ENCODE data around the gene HSF4.
A peak's percentile ranks its signal among the peaks of the same experiment; 100 is the strongest.

HSF4 gene

DNA sequence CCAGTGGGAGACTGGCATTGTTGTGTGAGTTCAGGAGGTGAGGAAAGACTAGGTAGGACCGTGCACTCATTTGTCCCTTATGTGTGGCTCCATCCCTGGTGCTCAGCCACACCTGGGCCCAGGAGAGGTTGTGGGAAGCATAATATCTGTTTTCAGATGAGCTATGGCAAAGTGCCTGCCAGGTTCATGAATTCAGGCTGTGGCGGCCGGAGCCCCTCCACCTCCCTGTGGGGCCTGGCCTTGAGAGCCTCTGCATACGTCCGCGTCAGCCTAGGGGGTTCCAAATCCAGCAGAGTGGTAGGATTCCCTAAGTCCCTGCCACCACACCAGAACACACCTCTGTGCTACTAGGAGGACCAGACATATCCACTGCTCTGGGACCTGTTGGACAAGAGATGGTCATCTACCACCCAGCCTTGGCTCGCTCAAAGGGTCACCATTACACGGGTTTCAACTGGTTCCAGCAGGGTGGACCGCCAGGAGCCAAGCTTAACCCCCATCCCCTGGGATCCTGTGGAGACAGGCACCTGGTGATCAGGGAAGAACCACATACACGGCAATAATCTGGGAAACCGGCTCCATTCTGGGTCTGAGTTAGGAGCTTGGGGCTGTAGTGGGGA lies 15.8 kb upstream of the HSF4 start:
- Histone ChIP-seq H3K27me3 (ENCODE audit: control insufficient read depth, insufficient read depth, low read length) (no peaks in the 10 kb centered on the region), H3K9me3 (ENCODE audit: control insufficient read depth, low read length) (no peaks in the 10 kb centered on the region), H3K79me2 (no peaks in the 10 kb centered on the region), H2AFZ (no peak overlapping the region), H3K27ac (no peak overlapping the region), H3K4me1 (peaks cover 6% of the 10 kb centered on the region), H3K36me3 (ENCODE audit: control insufficient read depth, insufficient read depth, low read length) (no peaks in the 10 kb centered on the region), H3K4me2 (ENCODE audit: low read length) (no peak overlapping the region), H3K4me3 (ENCODE audit: low read depth, low read length) (no peak overlapping the region), H3K9ac (no peak overlapping the region)
- TF ChIP-seq, protein P1, sequence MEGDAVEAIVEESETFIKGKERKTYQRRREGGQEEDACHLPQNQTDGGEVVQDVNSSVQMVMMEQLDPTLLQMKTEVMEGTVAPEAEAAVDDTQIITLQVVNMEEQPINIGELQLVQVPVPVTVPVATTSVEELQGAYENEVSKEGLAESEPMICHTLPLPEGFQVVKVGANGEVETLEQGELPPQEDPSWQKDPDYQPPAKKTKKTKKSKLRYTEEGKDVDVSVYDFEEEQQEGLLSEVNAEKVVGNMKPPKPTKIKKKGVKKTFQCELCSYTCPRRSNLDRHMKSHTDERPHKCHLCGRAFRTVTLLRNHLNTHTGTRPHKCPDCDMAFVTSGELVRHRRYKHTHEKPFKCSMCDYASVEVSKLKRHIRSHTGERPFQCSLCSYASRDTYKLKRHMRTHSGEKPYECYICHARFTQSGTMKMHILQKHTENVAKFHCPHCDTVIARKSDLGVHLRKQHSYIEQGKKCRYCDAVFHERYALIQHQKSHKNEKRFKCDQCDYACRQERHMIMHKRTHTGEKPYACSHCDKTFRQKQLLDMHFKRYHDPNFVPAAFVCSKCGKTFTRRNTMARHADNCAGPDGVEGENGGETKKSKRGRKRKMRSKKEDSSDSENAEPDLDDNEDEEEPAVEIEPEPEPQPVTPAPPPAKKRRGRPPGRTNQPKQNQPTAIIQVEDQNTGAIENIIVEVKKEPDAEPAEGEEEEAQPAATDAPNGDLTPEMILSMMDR (IDR thresholded peaks at IDR 0.05), result no peak

DNA sequence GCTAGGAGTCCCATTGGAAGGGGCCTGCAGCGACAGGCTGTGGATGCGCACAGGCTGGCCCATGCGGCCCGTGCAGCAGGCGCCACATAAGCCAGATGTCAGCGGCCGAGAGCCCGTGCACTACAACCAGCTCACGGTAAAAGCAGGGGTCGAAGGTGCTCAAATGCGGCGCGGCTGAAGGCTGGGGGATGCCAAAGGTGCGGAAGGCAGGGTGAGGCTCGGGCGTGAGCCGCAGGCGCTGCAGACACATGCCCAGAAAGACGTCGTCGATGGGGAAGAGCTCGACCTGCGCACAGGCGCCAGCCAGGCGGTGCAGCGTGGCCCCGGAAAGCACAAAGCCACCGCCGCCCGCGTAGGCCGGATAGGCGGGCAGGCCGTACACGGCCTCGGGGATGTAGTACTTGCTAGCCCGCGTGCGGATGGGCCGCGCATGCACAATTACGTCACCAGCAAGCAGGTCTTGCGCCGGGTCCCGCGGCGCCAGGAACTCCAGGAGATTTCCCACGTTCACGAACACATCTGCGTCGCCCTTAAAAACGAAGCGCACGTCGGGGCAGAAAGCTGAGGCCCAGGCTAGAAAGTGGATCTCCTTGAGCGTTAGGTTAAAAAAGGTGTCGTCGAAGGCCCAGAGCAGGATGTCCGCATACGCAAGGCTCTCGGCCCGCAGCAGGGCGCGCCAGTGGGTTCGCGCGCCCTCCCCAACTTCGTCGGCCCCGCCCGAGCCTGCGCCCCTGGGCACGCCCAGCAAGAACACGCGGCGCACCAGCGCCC lies 15.1 kb upstream of the HSF4 start:
- TF ChIP-seq, protein P1 (IDR thresholded peaks at IDR 0.05), result no peak
- Histone ChIP-seq H3K4me1 (peaks cover 6% of the 10 kb centered on the region), H3K9me3 (ENCODE audit: control insufficient read depth, low read length) (no peaks in the 10 kb centered on the region), H3K27ac (no peak overlapping the region), H3K4me3 (ENCODE audit: low read depth, low read length) (no peak overlapping the region), H3K9ac (no peak overlapping the region), H3K36me3 (ENCODE audit: control insufficient read depth, insufficient read depth, low read length) (no peaks in the 10 kb centered on the region), H3K27me3 (ENCODE audit: control insufficient read depth, insufficient read depth, low read length) (no peaks in the 10 kb centered on the region), H3K79me2 (no peaks in the 10 kb centered on the region), H2AFZ (no peak overlapping the region), H3K4me2 (ENCODE audit: low read length) (no peak overlapping the region)

DNA sequence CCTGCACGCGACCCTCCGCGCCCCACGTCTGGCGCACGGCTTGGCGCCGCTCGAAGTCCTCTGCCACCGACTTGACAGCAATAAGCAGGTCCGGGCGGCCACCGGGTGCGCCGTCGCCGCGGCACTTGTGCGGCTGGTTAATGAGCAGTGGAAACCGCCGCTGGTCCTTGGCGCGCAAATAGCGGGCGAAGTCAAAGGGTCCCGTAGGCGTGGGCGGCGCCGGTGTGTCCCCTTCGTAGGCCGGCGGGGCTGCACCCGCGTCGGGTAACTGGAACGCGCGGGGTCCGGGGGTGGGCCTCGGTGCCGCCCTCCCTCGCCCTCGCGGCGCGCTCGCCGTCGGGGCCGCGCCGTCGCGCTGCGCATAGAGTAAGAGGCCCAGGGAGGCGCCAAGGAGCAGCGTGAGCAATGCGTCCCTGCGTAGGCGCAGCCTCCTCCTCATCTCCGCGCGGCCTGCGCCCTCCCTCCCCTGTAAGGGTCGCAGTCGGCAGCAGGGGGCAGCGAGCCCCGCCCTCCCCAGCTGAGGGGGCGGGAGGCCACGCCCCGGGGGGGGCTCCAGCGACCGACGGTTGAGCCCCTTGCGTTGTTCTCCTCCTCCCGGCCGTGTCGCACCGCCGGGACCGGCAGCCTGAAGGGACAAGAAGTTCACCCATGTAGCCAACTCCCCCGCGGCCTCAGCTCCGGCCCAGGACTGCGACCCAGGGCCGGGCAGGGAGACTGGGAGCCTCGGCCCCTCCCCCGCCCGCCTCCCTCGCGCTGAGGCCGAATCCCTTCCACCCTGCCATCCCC lies 14.3 kb upstream of the HSF4 start:
- H3K4me3 ChIP-seq (ENCODE audit: low read depth, low read length), result peak overlapping the region; percentile 65
- H3K27ac ChIP-seq, result peak overlapping the region; percentile 72
- H3K9ac ChIP-seq, result peak overlapping the region; percentile 63
- H3K27me3 ChIP-seq (ENCODE audit: control insufficient read depth, insufficient read depth, low read length), result no peaks in the 10 kb centered on the region
- H3K79me2 ChIP-seq, result no peaks in the 10 kb centered on the region
- H3K4me1 ChIP-seq, result peaks cover 8% of the 10 kb centered on the region
- H3K36me3 ChIP-seq (ENCODE audit: control insufficient read depth, insufficient read depth, low read length), result no peaks in the 10 kb centered on the region
- peak overlapping the region; percentile 93 for H3K4me2 ChIP-seq (ENCODE audit: low read length)
- peak overlapping the region; percentile 93 for H2AFZ ChIP-seq
- TF ChIP-seq, protein P1 (IDR thresholded peaks at IDR 0.05), result peak; percentile 8
- no peaks in the 10 kb centered on the region for H3K9me3 ChIP-seq (ENCODE audit: control insufficient read depth, low read length)

DNA sequence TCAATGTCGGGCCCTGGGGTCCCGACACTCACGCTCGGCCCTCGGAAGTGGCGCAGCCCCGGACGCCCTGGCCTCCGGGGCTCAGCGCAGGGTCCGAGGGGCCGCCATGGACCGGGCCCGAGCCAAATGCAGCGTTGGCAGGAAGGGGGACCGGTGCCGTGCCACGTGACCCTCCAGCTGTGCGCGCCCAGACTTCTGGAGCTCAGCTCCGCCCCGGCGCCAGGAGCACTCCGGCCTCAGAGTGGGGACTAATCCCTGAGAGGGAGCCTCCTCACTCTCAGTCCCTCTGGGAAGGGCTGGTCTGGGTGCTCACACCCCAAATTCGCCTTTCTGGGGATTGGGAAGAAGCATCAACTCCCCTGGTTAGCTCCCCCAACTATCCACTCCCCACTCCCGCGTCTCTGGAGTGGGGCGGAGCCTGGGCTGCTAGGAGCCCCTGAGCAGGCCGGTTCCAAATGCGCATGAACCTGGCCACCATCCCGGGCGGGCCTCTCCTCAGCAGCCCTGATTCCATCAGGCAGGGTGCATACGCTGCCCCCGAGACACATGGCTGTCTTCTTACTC lies 13.6 kb upstream of the HSF4 start, which contains the start of gene B3GNT9:
TSS of gene B3GNT9 (minus strand) at position 166 of the 564 bp plus-strand sequence. CDS start 513 bp downstream, outside the sequence.
- Histone ChIP-seq H2AFZ (peak within 1 kb of the TSS; percentile 93), H3K9ac (peak within 1 kb of the TSS; percentile 63), H3K4me3 (ENCODE audit: low read depth, low read length) (peak within 1 kb of the TSS; percentile 65), H3K27me3 (ENCODE audit: control insufficient read depth, insufficient read depth, low read length) (no peaks in the 10 kb centered on the region), H3K79me2 (no peaks in the 10 kb centered on the region), H3K4me1 (peaks cover 8% of the 10 kb centered on the region), H3K36me3 (ENCODE audit: control insufficient read depth, insufficient read depth, low read length) (no peaks in the 10 kb centered on the region), H3K27ac (peak within 1 kb of the TSS; percentile 72), H3K4me2 (ENCODE audit: low read length) (peak within 1 kb of the TSS; percentile 93), H3K9me3 (ENCODE audit: control insufficient read depth, low read length) (no peaks in the 10 kb centered on the region)
- TF ChIP-seq, protein P1 (IDR thresholded peaks at IDR 0.05), result no peak

Data from parathyroid adenoma (tissue), 2 donors.